Stomach (tissue), 4 donors: Measurements from ENCODE around the gene PSMD13.

ENCODE experiments used
- CTCF ChIP-seq, 7 experiments: fragments of 450-650 bp in 4 of 7; fragments of 200-600 bp in 3 of 7; sonication (generic) in 3 of 7; IDR thresholded peaks; one replicate each; pipeline ENCODE4 v1.5.1; 2016 to 2019; ENCODE audit warnings: antibody characterized with exemption in 7 of 7, control low read depth in 2 of 7, mild to moderate bottlenecking in 1 of 7
- EP300 ChIP-seq: sonication (generic); formaldehyde crosslinking; IDR thresholded peaks from one replicate; pipeline ENCODE4 v1.6.1; 2017; ENCODE audit warnings: antibody characterized with exemption
- POLR2A ChIP-seq, 4 donors: fragments of 450-650 bp; IDR thresholded peaks; one replicate each; pipeline ENCODE4 v1.6.1; 2016; ENCODE audit warnings: antibody characterized with exemption in 4 of 4, control low read depth in 2 of 4, mild to moderate bottlenecking in 1 of 4, moderate library complexity in 1 of 4
- POLR2AphosphoS5 ChIP-seq, 3 donors: sonication (generic); formaldehyde crosslinking; IDR thresholded peaks; one replicate each; pipeline ENCODE4 v1.6.1; 2016; ENCODE audit warnings: antibody characterized with exemption in 3 of 3

DNA sequence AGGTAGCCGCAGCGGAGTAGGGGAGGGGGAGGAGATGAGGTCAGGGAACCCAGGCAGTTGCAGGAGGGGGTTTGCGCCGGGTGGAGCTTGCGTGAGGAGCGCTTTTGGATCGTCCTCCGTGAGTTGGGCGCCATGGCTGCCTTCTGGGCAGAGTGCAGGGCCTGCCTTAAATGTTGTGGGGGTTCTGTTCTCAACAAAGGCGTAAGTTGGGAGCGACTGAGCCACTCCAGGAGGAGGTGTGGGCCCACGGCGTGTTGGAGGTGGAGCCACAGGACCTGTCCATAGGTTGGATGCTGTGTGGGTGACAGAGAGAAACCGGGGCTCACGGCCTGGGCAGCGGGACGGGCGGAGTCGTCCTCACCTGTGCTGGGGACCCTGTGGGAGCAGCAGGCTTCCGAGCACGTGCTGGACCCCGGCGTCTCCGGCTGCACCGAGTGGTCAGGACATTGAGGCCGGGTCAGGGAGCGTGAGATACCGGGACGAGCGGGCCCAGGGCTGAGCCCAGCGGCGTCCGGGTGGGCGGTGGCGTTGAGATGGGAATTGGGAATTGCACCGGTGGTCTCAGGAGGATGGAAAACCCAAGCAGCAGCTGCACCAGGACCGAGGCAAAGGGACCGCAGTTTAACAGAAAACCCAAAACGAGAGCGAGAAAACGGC, 51.2 kb downstream of the PSMD13 start:
- TF ChIP-seq CTCF (IDR thresholded peaks at IDR 0.05) (no peak), POLR2A (IDR thresholded peaks at IDR 0.05) (no peak), POLR2AphosphoS5 (IDR thresholded peaks at IDR 0.05) (no peak), EP300 (no peak)
